Tibial nerve (tissue), 4 donors: ENCODE data around the gene FAM107B. TPM values are rescaled to one million over a fixed set of nuclear protein-coding genes. Genes with fewer than 3 reads are reported as not detected.
A peak's percentile ranks its signal among the peaks of the same experiment; 100 is the strongest.

Experiments used
- DNase-seq, 2 donors: peaks; one replicate each; pipeline ENCODE4 v3.0.0-alpha.2; 2019; ENCODE audit warnings: low spot score in 2 of 2
- H3K27ac ChIP-seq, 4 donors: fragments of 200-600 bp; sonication (generic) in 3 of 4; one replicate each; pipeline ENCODE4 v1.5.1; 2017 to 2019; ENCODE audit warnings: mild to moderate bottlenecking in 1 of 4
- H3K27me3 ChIP-seq, 2 donors: fragments of 200-600 bp; sonication (generic) in 1 of 2; one replicate each; pipeline versions ENCODE4 v1.5.1 to v1.6.0; 2017 to 2019
- H3K36me3 ChIP-seq, 3 donors: fragments of 200-600 bp; sonication (generic); one replicate each; pipeline ENCODE4 v1.5.1; 2018 to 2019
- H3K4me1 ChIP-seq, 4 donors: fragments of 200-600 bp; sonication (generic) in 3 of 4; one replicate each; pipeline ENCODE4 v1.5.1; 2017 to 2019
- H3K4me3 ChIP-seq, 4 donors: fragments of 200-600 bp; sonication (generic) in 3 of 4; one replicate each; pipeline ENCODE4 v1.5.1; 2017 to 2019; ENCODE audit warnings: mild to moderate bottlenecking in 1 of 4, moderate library complexity in 1 of 4
- H3K9me3 ChIP-seq, 4 donors: fragments of 200-600 bp; sonication (generic) in 3 of 4; one replicate each; pipeline ENCODE4 v1.5.1; 2017 to 2019
- CTCF ChIP-seq, 5 experiments: fragments of 200-600 bp in 3 of 5; fragments of 450-650 bp in 2 of 5; sonication (generic) in 3 of 5; IDR thresholded peaks; one replicate each; pipeline ENCODE4 v1.5.1; 2016 to 2019; ENCODE audit warnings: antibody characterized with exemption in 5 of 5, mild to moderate bottlenecking in 3 of 5, moderate library complexity in 2 of 5
- EP300 ChIP-seq, 2 donors: sonication (generic); formaldehyde crosslinking; IDR thresholded peaks; one replicate each; pipeline ENCODE4 v1.6.1; 2017; ENCODE audit warnings: antibody characterized with exemption in 2 of 2, mild to moderate bottlenecking in 1 of 2
- POLR2A ChIP-seq, 2 donors: fragments of 450-650 bp; IDR thresholded peaks; one replicate each; pipeline ENCODE4 v1.6.1; 2017; ENCODE audit warnings: antibody characterized with exemption in 2 of 2, mild to moderate bottlenecking in 2 of 2, moderate library complexity in 2 of 2
- WGBS, 2 donors: methylation state at CpG; one replicate each; pipeline ENCODE4 v1.1.5; 2018; 5-methylcytosine and 5-hydroxymethylcytosine counted together
- total RNA-seq, 4 donors: library from RNA; depleted of rRNA; stranded (reverse); fragments of >200 nt; gene quantifications; one replicate each; pipeline ENCODE4 v1.1.0, GENCODE V29; 2016

Gene FAM107B
- total RNA-seq, 4 donors from 2014 or later: 9.8 to 26.7 (median 16.9) TPM

- Histone ChIP-seq H3K36me3 (no peaks in the 10 kb centered on the region), H3K9me3 (no peaks in the 10 kb centered on the region), H3K27ac (peak overlapping the region in 3 of 4 donors; percentile 3 to 66 (median 28)), H3K4me1 (peaks cover 0 to 21% (median 5%) of the 10 kb centered on the region in 4 donors), H3K4me3 (no peak overlapping the region), H3K27me3 (no peaks in the 10 kb centered on the region)
- WGBS, 2 donors: 72 to 75% methylated on average over 13 of the region's 13 CpGs
- TF ChIP-seq EP300 (IDR thresholded peaks at IDR 0.05): peak in 1 of 2 donors; percentile 45
- TF ChIP-seq POLR2A (IDR thresholded peaks at IDR 0.05): no peak
- no peak for DNase-seq
These were observed 186.4 kb downstream of the FAM107B start for GRCh38 chr10:14588084-14588937.

GRCh38 chr10:14587540-14588083 lies 187.1 kb downstream of the FAM107B start:
- H3K36me3 ChIP-seq: no peaks in the 10 kb centered on the region
- 71 to 74% methylated on average over 6 of the region's 6 CpGs for WGBS, 2 donors
- H3K4me3 ChIP-seq: no peak overlapping the region
- no peaks in the 10 kb centered on the region for H3K9me3 ChIP-seq
- TF ChIP-seq EP300 (IDR thresholded peaks at IDR 0.05): no peak
- TF ChIP-seq POLR2A (IDR thresholded peaks at IDR 0.05): no peak
- TF ChIP-seq CTCF (IDR thresholded peaks at IDR 0.05): no peak
- no peaks in the 10 kb centered on the region for H3K27me3 ChIP-seq
- H3K27ac ChIP-seq: peak overlapping the region in 3 of 4 donors; percentile 3 to 36 (median 28)
- DNase-seq: no peak
- H3K4me1 ChIP-seq: peaks cover 0 to 21% (median 5%) of the 10 kb centered on the region in 4 donors

GRCh38 chr10:14586901-14587300 lies 187.8 kb downstream of the FAM107B start:
- Histone ChIP-seq H3K27ac (peak overlapping the region in 1 of 4 donors; percentile 27), H3K27me3 (no peaks in the 10 kb centered on the region), H3K9me3 (no peaks in the 10 kb centered on the region), H3K4me3 (no peak overlapping the region), H3K36me3 (no peaks in the 10 kb centered on the region), H3K4me1 (peaks cover 0 to 21% (median 5%) of the 10 kb centered on the region in 4 donors)
- 93 to 96% methylated on average over 6 of the region's 6 CpGs for WGBS, 2 donors
- no peak for DNase-seq
- TF ChIP-seq CTCF (IDR thresholded peaks at IDR 0.05) (no peak), POLR2A (IDR thresholded peaks at IDR 0.05) (no peak), EP300 (IDR thresholded peaks at IDR 0.05) (no peak)

GRCh38 chr10:14585287-14586193 lies 189.2 kb downstream of the FAM107B start:
- peaks cover 0 to 25% (median 10%) of the 10 kb centered on the region in 4 donors for H3K4me1 ChIP-seq
- no peak for DNase-seq
- H3K27ac ChIP-seq: no peak overlapping the region
- no peak overlapping the region for H3K4me3 ChIP-seq
- no peaks in the 10 kb centered on the region for H3K9me3 ChIP-seq
- TF ChIP-seq POLR2A (IDR thresholded peaks at IDR 0.05) (no peak), CTCF (IDR thresholded peaks at IDR 0.05) (no peak), EP300 (IDR thresholded peaks at IDR 0.05) (no peak)
- 88 to 90% methylated on average over 15 of the region's 15 CpGs for WGBS, 2 donors
- no peaks in the 10 kb centered on the region for H3K36me3 ChIP-seq
- no peaks in the 10 kb centered on the region for H3K27me3 ChIP-seq

- Histone ChIP-seq H3K27me3 (no peaks in the 10 kb centered on the region), H3K4me1 (peaks cover 0 to 27% (median 12%) of the 10 kb centered on the region in 4 donors), H3K9me3 (no peaks in the 10 kb centered on the region), H3K4me3 (no peak overlapping the region), H3K27ac (no peak overlapping the region), H3K36me3 (no peaks in the 10 kb centered on the region)
- TF ChIP-seq POLR2A (IDR thresholded peaks at IDR 0.05): no peak
- no peak for TF ChIP-seq CTCF (IDR thresholded peaks at IDR 0.05)
- no peak for TF ChIP-seq EP300 (IDR thresholded peaks at IDR 0.05)
- DNase-seq: no peak
- WGBS, 2 donors: 90 to 91% methylated on average over 3 of the region's 3 CpGs
These were observed 190.0 kb downstream of the FAM107B start for GRCh38 chr10:14584661-14585060.
